SK-N-SH (cell line): ENCODE results near the gene NRDE2. TPM values are rescaled to one million over a fixed set of nuclear protein-coding genes. Genes with fewer than 3 reads are reported as not detected.

Experiments
- CTCF ChIA-PET: fragments of 300-600, 350-600 bp; formaldehyde crosslinking; extraction: SDS; loops from one replicate; lab custom pipeline; 2021; lab: Yijun Ruan, JAX
- POLR2A ChIA-PET: fragments of 350-600 bp; sonication (Branson Sonifier 250); formaldehyde crosslinking; extraction: SDS; loops from one replicate; lab custom pipeline; 2020; ENCODE audit warnings: antibody characterized with exemption, inconsistent platforms; lab: Yijun Ruan, JAX
- DNase-seq: peaks from one replicate; pipeline ENCODE4 v3.0.0; 2012
- H2AFZ ChIP-seq: fragments of 200-600 bp; sonication (generic); 2 replicates; pipeline ENCODE4 v1.8.1; 2016; ENCODE audit warnings: antibody characterized with exemption, mild to moderate bottlenecking, low read depth
- H3F3A ChIP-seq: fragments of 200-600 bp; sonication (generic); replicated peaks from 2 replicates; pipeline ENCODE3; 2016; ENCODE audit warnings: antibody characterized with exemption, mild to moderate bottlenecking; ENCODE audit not compliant: insufficient read depth
- H3K27ac ChIP-seq, 2 experiments: fragments of 200-500 bp in 1 of 2; fragments of 200-600 bp in 1 of 2; sonication (Bioruptor generic) in 1 of 2; sonication (generic), shearing (Covaris generic) in 1 of 2; 2 replicates each; pipeline versions ENCODE4 v1.5.1 to v1.6.1; 2014 to 2016; ENCODE audit warnings: low read depth in 2 of 2, inconsistent platforms in 1 of 2, low read length in 1 of 2, mild to moderate bottlenecking in 1 of 2, mixed read lengths in 1 of 2
- H3K27me3 ChIP-seq: fragments of 200-600 bp; sonication (generic), shearing (Covaris generic); 2 replicates; pipeline ENCODE4 v1.6.1; 2016; ENCODE audit warnings: mixed run types; ENCODE audit not compliant: insufficient read depth
- H3K36me3 ChIP-seq, 2 experiments: fragments of 200-500 bp in 1 of 2; fragments of 200-600 bp in 1 of 2; sonication (Bioruptor generic) in 1 of 2; sonication (generic) in 1 of 2; replicated peaks in 1 of 2; 2 replicates each; pipeline versions ENCODE3 to v1.5.1; 2014 to 2016; ENCODE audit warnings: low read length in 1 of 2, mild to moderate bottlenecking in 1 of 2; ENCODE audit not compliant: insufficient read depth in 2 of 2, control insufficient read depth in 1 of 2
- H3K4me1 ChIP-seq, 2 experiments: fragments of 200-500 bp in 1 of 2; fragments of 200-600 bp in 1 of 2; sonication (Bioruptor generic) in 1 of 2; sonication (generic), shearing (Covaris generic) in 1 of 2; 2 replicates each; pipeline versions ENCODE4 v1.5.1 to v1.6.1; 2014 to 2016; ENCODE audit warnings: low read depth in 1 of 2, low read length in 1 of 2, mixed run types in 1 of 2; ENCODE audit not compliant: insufficient read depth in 2 of 2, control insufficient read depth in 1 of 2
- H3K4me2 ChIP-seq: fragments of 200-600 bp; sonication (generic), shearing (Covaris generic); 2 replicates; pipeline ENCODE4 v1.6.1; 2017; ENCODE audit warnings: mixed run types
- H3K4me3 ChIP-seq, 2 experiments: fragments of 200-500 bp in 1 of 2; fragments of 200-600 bp in 1 of 2; sonication (Bioruptor generic) in 1 of 2; sonication (generic), shearing (Covaris generic) in 1 of 2; 2 replicates each; pipeline versions ENCODE4 v1.5.1 to v1.8.1; 2014 to 2016; ENCODE audit warnings: low read depth in 2 of 2, inconsistent platforms in 1 of 2, low read length in 1 of 2, mild to moderate bottlenecking in 1 of 2, mixed read lengths in 1 of 2, moderate library complexity in 1 of 2
- H3K79me2 ChIP-seq: fragments of 200-600 bp; sonication (generic); 2 replicates; pipeline ENCODE4 v1.8.1; 2017; ENCODE audit warnings: mild to moderate bottlenecking; ENCODE audit not compliant: insufficient read depth
- H3K9ac ChIP-seq: fragments of 200-600 bp; sonication (generic); 2 replicates; pipeline ENCODE4 v1.6.1; 2017; ENCODE audit warnings: mixed run types
- H3K9me2 ChIP-seq: fragments of 200-600 bp; sonication (generic); 2 replicates; pipeline ENCODE4 v1.6.1; 2017; ENCODE audit warnings: mixed run types
- H3K9me3 ChIP-seq: fragments of 200-600 bp; sonication (generic); 2 replicates; pipeline ENCODE4 v1.6.1; 2017; ENCODE audit warnings: mixed run types, mild to moderate bottlenecking, moderate library complexity
- H4K20me1 ChIP-seq: fragments of 200-600 bp; sonication (generic); 2 replicates; pipeline ENCODE4 v1.6.1; 2017; ENCODE audit warnings: mild to moderate bottlenecking, mixed run types; ENCODE audit not compliant: insufficient read depth
- CTCF ChIP-seq: fragments of 200-600 bp; sonication (generic); IDR thresholded peaks from 2 replicates; pipeline ENCODE4 v1.6.1; 2017; ENCODE audit warnings: antibody characterized with exemption, mild to moderate bottlenecking, moderate library complexity
- EZH2phosphoT487 ChIP-seq: fragments of 200-600 bp; sonication (generic); IDR thresholded peaks from 2 replicates; pipeline ENCODE4 v1.6.1; 2017; ENCODE audit warnings: low read depth, mixed run types, mild to moderate bottlenecking, antibody characterized with exemption, moderate library complexity, borderline replicate concordance
- FOXM1 ChIP-seq: IDR thresholded peaks from 2 replicates; pipeline ENCODE4 v1.4.0; 2012; ENCODE audit warnings: low read depth, mild to moderate bottlenecking
- NFIC ChIP-seq: IDR thresholded peaks from 2 replicates; pipeline ENCODE4 v1.4.0; 2012; ENCODE audit warnings: borderline replicate concordance
- POLR2AphosphoS5 ChIP-seq: IDR thresholded peaks from 2 replicates; pipeline ENCODE4 v1.6.1; 2012; ENCODE audit warnings: low read depth, low read length
- RAD21 ChIP-seq: IDR thresholded peaks from 2 replicates; pipeline ENCODE4 v1.6.1; 2012; ENCODE audit warnings: mild to moderate bottlenecking, low read length
- REST ChIP-seq: IDR thresholded peaks from 2 replicates; pipeline ENCODE4 v1.6.1; 2012; ENCODE audit warnings: mild to moderate bottlenecking, low read depth, low read length, moderate library complexity
- SMC3 ChIP-seq: IDR thresholded peaks from 2 replicates; pipeline ENCODE4 v1.6.1; 2012; ENCODE audit warnings: low read depth, low read length, improper control_type of control experiment
- YY1 ChIP-seq: IDR thresholded peaks from 2 replicates; pipeline ENCODE4 v1.4.0; 2012; ENCODE audit warnings: low read depth, mild to moderate bottlenecking
- WGBS: methylation state at CpG from one replicate; pipeline ENCODE4 v1.1.6; 2017; ENCODE audit warnings: low lambda C conversion rate; 5-methylcytosine and 5-hydroxymethylcytosine counted together
- polyA plus RNA-seq, 3 experiments: library from polyadenylated mRNA; depleted of rRNA; stranded (reverse); fragments of >200 nt; gene quantifications; 2 replicates each; pipeline ENCODE4 v1.2.3, GENCODE V29; 2012

Gene NRDE2
- polyA plus RNA-seq, 1 of the 3 experiments (the other 2 are of a cell fraction), result 11.3 TPM

GRCh38 chr14:90294872-90295271, 36.9 kb downstream of the NRDE2 start:
- Histone ChIP-seq H3K9me3 (no peaks in the 10 kb centered on the region), H3K27me3 (no peaks in the 10 kb centered on the region), H3K9ac (no peak overlapping the region), H3F3A (no peaks in the 10 kb centered on the region), H3K4me3 (no peak overlapping the region), H2AFZ (no peak overlapping the region), H3K4me2 (no peak overlapping the region), H4K20me1 (no peaks in the 10 kb centered on the region), H3K4me1 (peaks cover 0 to 9% of the 10 kb centered on the region in 2 experiments; a peak in 1 of 4 replicates), H3K27ac (no peak overlapping the region), H3K36me3 (peaks cover 46 to 73% of the 10 kb centered on the region in 2 experiments), H3K79me2 (no peaks in the 10 kb centered on the region), H3K9me2 (no peaks in the 10 kb centered on the region)
- TF ChIP-seq EZH2phosphoT487 (no peak), FOXM1 (no peak), YY1 (no peak), POLR2AphosphoS5 (no peak), RAD21 (no peak), REST (no peak), SMC3 (no peak)
- POLR2A ChIA-PET, result no interaction called here
- WGBS, result 77% methylated on average over 2 of the region's 2 CpGs
- CTCF ChIA-PET, result interaction anchor here (0.6 kb wide), 1 partner anchor 322 kb away, joined by 3 read pairs; no protein-coding TSS in a partner anchor
- DNase-seq, result no peak

- H3K27me3 ChIP-seq, result no peaks in the 10 kb centered on the region
- ChIA-PET POLR2A (no interaction called here), CTCF (interaction anchor here (0.6 to 1.0 kb wide), 2 partner anchors 9 to 321 kb away, joined by 3 read pairs; no protein-coding TSS in a partner anchor)
- no peak overlapping the region for H2AFZ ChIP-seq
- no peaks in the 10 kb centered on the region for H3K79me2 ChIP-seq
- no peak overlapping the region for H3K4me3 ChIP-seq
- H3K4me2 ChIP-seq, result no peak overlapping the region
- 94% methylated on average over 11 of the region's 11 CpGs for WGBS
- no peaks in the 10 kb centered on the region for H3K9me2 ChIP-seq
- no peak overlapping the region for H3K9ac ChIP-seq
- peaks cover 50 to 71% of the 10 kb centered on the region in 2 experiments for H3K36me3 ChIP-seq
- no peaks in the 10 kb centered on the region for H3K9me3 ChIP-seq
- H3K27ac ChIP-seq, result no peak overlapping the region
- H4K20me1 ChIP-seq, result no peaks in the 10 kb centered on the region
- TF ChIP-seq CTCF (peak; percentile 28; the same call in 1 of the 2 replicates), NFIC (no peak)
- peaks cover 0 to 9% of the 10 kb centered on the region in 2 experiments; a peak in 1 of 4 replicates for H3K4me1 ChIP-seq
- no peaks in the 10 kb centered on the region for H3F3A ChIP-seq
- DNase-seq, result no peak
Observed at GRCh38 chr14:90293766-90294730, 37.7 kb downstream of the NRDE2 start.
